ENCODE data around the gene KSR2. TPM values are rescaled to one million over a fixed set of nuclear protein-coding genes. Genes with fewer than 3 reads are reported as not detected.

KSR2 gene
- total RNA-seq, 1 experiment from 2014 or later: 1.3 TPM

DNA sequence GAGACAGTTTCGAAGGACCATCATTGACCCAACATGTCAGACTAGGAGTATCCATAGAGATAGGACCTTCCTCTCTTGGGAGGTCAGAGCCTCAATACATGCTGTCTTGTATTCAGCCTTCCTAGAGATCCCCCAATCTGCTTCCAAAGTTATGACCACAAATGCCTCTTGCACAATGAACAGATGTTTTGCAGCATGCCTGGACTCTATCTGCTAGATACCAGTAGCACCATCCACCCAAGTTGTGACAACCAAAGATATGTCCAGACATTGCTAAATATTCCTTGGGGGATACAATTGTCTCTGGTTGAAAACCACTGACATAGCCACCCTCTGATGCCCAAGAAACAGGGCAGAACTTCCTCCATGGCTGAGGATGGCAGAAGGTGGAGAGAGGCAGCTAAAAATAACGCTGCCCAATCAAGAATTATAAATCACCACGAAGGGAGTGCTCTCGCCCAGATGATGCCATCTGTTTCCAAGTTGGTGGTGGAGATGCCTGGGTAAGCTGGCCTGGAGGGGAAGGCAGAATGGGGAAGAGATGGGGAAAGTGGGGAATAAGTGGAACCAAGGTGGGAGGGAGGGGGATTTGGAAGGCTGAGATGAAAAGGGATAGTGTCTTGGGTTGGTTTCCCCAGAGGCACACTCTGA lies 564.5 kb downstream of the KSR2 start:
- Histone ChIP-seq H3K9me3 (ENCODE audit: control insufficient read depth, low read depth, low read length) (no peaks in the 10 kb centered on the region), H3K27me3 (ENCODE audit: insufficient read depth, low read length) (no peaks in the 10 kb centered on the region), H3K56ac (ENCODE audit: insufficient read length, low read depth, low read length) (no peak overlapping the region), H4K91ac (ENCODE audit: insufficient read length, low read depth, low read length) (no peak overlapping the region), H2BK120ac (ENCODE audit: low read depth, low read length, poor library complexity, severe bottlenecking) (no peak overlapping the region), H4K20me1 (ENCODE audit: control insufficient read depth, insufficient read depth, insufficient read length) (no peaks in the 10 kb centered on the region), H2BK12ac (ENCODE audit: insufficient read length, low read depth, low read length) (no peak overlapping the region), H3K27ac (ENCODE audit: insufficient read length, low read depth, low read length) (no peak overlapping the region), H2AFZ (ENCODE audit: low read length) (no peak overlapping the region), H3K23me2 (ENCODE audit: insufficient read length, low read depth, low read length, poor library complexity, severe bottlenecking) (peaks cover 2% of the 10 kb centered on the region), H2BK5ac (ENCODE audit: insufficient read length, low read length) (no peak overlapping the region), H3K14ac (ENCODE audit: insufficient read depth, low read length) (no peak overlapping the region), H2BK15ac (ENCODE audit: low read depth, low read length) (no peak overlapping the region), H4K8ac (replicated peaks; ENCODE audit: insufficient read length, low read depth, low read length) (no peak overlapping the region), H3K79me2 (ENCODE audit: insufficient read depth, low read length) (no peaks in the 10 kb centered on the region), H3K4me2 (ENCODE audit: insufficient read depth, insufficient read length, low read length) (no peak overlapping the region), H3K4me1 (ENCODE audit: insufficient read depth, low read length) (peaks cover 8% of the 10 kb centered on the region; the same call in 1 of the 2 replicates), H3K18ac (ENCODE audit: insufficient read length, low read depth, low read length) (no peak overlapping the region), H3K23ac (ENCODE audit: insufficient read length, low read depth, low read length) (no peak overlapping the region), H3K4ac (ENCODE audit: low read depth, low read length) (no peak overlapping the region), H3T11ph (ENCODE audit: low read length) (no peak overlapping the region), H3K9ac (ENCODE audit: extremely low read depth, insufficient read length, low read length) (no peak overlapping the region), H2AK5ac (ENCODE audit: insufficient read length, low read length) (no peak overlapping the region), H4K5ac (ENCODE audit: insufficient read length, low read depth, low read length) (no peak overlapping the region), H2BK20ac (ENCODE audit: low read depth, low read length, poor library complexity, severe bottlenecking) (no peak overlapping the region), H3K79me1 (ENCODE audit: insufficient read depth, low read depth, low read length, poor library complexity, severe bottlenecking) (no peaks in the 10 kb centered on the region)
- no peaks in the 10 kb centered on the region for H3K36me3 Mint-ChIP-seq (ENCODE audit: insufficient read depth in 1 of 3, low read depth in 3 of 3)
- peaks cover 22% of the 10 kb centered on the region for H3K27me3 Mint-ChIP-seq (ENCODE audit: low read depth)
- H3K4me1 Mint-ChIP-seq: peaks cover 11 to 15% of the 10 kb centered on the region in 2 experiments
- H3K4me3 Mint-ChIP-seq: no peak overlapping the region
- no peak for DNase-seq
- no peak for TF ChIP-seq CTCF (conservative IDR thresholded peaks at IDR 0.05)
- no peak overlapping the region; a peak in 1 of 7 replicates for H3K27ac Mint-ChIP-seq
- no peaks in the 10 kb centered on the region; a peak in 1 of 5 replicates for H3K9me3 Mint-ChIP-seq
- WGBS (ENCODE audit: extremely low coverage, insufficient read length, low lambda C conversion rate): no CpG with 5 or more reads among the region's 4 CpGs

Measured in H9 (cell line).